ENCODE data around the gene AFF4.
"Not testable (repeated sequence)": the region's sequence is repeated elsewhere in the genome, so short reads cannot be mapped to it uniquely, and the experiment has no call there.

AFF4 gene, protein sequence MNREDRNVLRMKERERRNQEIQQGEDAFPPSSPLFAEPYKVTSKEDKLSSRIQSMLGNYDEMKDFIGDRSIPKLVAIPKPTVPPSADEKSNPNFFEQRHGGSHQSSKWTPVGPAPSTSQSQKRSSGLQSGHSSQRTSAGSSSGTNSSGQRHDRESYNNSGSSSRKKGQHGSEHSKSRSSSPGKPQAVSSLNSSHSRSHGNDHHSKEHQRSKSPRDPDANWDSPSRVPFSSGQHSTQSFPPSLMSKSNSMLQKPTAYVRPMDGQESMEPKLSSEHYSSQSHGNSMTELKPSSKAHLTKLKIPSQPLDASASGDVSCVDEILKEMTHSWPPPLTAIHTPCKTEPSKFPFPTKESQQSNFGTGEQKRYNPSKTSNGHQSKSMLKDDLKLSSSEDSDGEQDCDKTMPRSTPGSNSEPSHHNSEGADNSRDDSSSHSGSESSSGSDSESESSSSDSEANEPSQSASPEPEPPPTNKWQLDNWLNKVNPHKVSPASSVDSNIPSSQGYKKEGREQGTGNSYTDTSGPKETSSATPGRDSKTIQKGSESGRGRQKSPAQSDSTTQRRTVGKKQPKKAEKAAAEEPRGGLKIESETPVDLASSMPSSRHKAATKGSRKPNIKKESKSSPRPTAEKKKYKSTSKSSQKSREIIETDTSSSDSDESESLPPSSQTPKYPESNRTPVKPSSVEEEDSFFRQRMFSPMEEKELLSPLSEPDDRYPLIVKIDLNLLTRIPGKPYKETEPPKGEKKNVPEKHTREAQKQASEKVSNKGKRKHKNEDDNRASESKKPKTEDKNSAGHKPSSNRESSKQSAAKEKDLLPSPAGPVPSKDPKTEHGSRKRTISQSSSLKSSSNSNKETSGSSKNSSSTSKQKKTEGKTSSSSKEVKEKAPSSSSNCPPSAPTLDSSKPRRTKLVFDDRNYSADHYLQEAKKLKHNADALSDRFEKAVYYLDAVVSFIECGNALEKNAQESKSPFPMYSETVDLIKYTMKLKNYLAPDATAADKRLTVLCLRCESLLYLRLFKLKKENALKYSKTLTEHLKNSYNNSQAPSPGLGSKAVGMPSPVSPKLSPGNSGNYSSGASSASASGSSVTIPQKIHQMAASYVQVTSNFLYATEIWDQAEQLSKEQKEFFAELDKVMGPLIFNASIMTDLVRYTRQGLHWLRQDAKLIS

DNA sequence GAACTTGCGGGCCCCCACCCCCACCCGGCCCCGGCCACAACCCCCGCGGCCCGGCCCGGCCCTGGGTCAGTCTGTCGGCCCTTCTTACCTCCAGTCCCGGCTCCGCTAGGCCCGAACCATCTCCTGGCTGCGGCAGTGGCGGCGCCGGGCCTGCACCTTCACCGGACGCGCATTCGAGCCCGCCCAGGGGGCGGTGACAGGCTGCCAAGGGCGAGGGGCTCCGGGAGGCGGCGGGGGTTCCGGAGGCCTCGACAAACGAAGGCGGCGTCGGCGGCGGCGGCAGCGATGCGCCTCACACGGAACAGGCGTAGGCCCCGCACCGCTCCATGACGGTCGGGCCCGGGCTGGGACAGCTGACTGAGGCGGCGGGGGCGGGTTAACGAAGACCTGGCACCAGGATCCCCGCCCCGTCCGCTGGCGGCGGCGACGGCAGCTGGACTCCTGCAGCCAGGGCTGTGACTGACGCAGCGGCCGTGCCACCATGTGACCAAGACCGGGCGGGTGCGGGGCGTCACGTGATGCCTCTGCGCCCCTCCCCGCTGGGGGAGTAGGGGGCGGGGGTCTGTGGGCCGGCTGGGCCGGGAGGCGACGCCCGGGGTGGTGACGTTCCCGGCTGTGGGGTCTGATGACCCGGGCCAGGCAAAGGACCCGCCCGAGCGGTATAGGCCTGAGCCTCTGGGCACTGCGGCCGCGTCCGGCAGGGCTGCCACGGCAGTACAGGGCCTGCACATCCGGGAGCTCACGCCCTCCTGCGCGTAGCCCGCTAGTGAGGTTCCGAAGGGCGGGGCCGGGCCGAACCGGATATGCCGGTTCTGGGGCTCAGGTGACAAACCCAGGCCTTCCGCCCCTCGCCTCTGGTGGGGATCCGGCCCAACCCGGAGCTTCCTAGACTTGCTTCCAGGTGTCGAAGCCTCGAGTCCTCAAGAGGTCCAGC is at the start of gene AFF4:
AFF4 (minus strand) TSS at position 464 of the 934 bp plus-strand sequence. CDS start 26,445 bp downstream, outside the sequence.
- DNase-seq (ENCODE audit: low read depth): peak; percentile 92

DNA sequence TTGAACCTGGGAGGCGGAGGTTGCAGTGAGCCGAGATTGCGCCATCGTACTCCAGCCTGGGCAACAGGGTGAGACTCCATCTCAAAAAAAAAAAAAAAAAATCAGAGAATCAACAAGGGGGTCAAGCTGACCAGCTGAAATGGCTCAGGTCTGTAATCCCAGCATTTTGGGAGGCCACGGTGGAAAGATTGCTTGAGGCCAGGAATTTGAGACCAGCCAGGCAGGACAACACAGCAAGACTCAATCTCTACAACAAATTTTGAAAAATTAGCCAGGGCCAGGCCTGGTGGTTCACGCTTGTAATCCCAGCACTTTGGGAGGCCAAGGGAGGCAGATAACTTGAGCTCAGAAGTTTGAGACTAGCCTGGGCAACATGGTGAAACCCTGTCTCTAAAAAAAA is 45.0 kb upstream of the AFF4 start:
- DNase-seq (ENCODE audit: low read depth): not testable (repeated sequence)

DNA sequence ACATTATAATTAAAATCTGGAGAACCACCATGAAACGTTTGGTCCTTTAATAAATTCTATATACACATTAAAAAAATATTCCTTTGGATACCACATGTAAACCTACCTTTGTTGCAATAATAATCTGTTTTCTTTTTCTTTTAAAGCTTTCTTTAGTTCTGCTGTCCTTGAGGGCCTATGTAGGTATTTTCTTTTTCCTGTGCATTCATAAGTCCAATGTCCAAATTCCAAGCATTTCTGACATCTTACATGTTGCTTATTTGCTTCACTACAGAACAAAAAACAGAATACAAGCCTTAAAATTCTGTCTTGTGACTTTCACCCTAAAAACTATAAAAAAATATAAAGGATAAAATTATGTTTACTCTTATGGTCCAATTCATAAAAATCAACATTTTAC is 43.2 kb upstream of the AFF4 start:
- peak; percentile 46 for DNase-seq (ENCODE audit: low read depth)

DNA sequence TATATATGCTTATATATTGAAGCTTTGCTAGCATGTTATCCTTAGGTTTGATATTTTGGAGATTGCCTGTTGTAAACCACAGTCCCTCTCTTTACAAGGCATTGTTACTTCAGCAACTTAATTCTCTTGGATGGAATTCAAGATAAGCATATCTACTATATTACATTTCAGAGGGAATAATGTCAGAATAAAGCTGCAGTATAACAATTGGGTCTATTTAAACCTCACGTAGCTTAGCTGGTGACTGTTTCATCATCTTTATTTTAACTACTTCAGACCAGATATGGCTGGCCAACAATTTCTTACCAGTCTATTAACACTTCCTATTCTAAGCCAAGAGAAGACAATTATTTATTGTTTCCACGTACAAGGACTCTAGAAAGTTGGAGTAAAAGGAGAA is 35.8 kb upstream of the AFF4 start:
- no peak for DNase-seq (ENCODE audit: low read depth)

DNA sequence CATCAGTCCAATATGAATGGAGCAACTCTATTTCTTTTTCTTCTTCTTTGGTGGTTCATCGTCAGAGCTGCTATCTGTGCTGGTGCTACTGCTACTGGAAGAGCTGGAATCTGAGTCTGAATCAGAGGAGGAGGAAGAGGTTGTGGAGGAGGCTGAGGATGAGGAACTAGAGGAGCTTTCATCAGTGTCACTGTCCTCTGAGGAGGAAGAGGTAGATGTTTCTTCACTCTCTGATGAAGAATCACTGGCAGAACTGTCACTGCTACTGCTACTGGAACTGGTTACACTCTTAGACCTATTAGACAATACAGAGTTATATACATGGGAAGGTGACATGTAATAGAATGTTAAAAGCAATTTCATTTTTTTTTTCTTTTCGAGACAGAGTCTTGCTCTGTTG is 35.1 kb upstream of the AFF4 start:
- DNase-seq (ENCODE audit: low read depth): no peak

DNA sequence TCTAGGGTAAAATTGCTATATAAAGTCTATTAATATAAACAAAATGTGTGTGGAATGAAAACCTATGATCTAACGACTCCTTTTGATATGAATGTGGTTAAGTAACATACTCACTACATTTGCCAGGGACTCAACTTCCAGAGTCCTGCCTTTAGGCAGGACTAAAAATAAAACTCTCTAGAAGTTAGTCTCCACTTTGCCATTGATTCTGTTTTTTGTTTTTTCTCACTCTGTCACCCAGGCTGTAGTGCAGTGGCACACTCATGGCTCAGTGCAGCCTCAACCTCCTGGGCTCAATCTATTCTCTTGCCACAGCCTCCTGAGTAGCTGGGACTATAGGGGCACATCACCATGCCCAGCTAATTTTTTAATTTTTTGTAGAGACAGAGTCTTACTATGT is 32.9 kb upstream of the AFF4 start:
- no peak for DNase-seq (ENCODE audit: low read depth)

DNA sequence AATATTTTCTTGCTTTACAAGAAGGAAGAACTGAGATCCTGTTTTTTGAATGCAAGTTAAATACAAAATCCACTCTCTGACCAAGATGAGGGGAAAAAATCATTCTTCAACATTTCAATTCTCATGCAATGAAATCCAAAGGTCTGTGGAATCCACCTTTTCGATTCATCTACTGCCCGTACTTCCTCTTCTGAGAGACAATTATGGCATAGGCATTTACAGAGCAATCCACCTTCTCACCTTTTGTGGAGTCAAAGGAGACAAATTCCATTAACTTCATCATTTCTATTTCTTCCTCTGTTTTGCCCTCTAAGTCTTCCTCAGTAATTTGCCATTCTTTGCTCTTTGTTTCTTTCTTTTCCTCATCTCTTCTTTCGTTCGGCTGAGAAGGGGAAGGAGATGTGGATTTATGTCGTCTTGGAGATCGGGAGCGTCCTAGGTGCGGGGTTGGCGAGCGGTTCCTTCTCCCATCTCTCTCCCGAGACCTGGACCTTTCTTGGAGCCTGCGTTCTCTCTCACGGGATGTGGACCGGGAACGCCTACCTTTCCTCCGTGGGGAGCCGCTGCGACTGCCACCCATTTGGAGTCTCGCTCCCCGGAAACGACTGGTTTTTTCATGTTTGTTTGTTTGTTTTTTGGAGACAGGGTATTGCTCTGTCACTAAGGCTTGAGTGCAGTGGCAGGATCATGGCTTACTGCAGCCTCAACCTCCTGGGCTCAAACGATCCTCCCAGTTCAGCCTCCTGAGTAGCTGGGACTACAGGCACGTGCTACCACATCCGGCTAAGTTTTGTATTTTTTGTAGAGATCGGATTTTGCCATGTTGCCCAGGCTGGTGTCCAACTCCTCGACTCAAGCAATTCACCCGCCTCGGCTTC is 24.3 kb upstream of the AFF4 start:
- DNase-seq (ENCODE audit: low read depth): no peak

DNA sequence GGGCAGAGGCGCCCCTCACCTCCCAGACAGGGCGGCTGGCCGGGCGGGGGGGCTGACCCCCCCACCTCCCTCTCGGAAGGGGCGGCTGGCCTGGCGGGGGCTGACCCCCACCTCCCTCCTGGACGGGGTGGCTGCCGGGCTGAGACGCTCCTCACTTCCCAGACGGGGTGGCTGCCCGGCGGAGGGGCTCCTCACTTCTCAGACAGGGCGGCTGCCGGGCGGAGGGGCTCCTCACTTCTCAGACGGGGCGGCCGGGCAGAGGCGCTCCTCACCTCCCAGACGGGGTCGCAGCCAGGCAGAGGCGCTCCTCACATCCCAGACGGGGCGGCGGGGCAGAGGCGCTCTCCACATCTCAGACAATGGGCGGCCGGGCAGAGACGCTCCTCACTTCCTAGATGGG is 19.5 kb upstream of the AFF4 start:
- not testable (repeated sequence) for DNase-seq (ENCODE audit: low read depth)

DNA sequence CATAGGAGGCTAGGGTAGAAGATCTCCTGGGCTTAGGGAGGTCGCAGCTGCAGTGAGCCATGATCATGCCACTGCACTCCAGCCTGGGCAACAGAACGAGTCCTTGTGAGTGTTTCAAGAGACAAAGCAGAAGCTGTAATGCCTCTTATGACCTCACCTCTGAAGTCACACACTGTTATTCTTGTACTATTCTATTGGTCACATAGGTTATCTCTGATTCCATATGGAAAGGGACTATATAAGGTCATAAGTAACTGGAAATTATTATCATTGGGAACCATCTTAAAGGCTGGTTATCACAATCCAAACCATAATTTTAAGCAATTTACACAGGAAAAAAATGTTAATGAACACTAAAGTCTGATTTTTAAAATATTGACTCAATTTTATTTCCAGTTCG is 17.9 kb upstream of the AFF4 start:
- no peak for DNase-seq (ENCODE audit: low read depth)

DNA sequence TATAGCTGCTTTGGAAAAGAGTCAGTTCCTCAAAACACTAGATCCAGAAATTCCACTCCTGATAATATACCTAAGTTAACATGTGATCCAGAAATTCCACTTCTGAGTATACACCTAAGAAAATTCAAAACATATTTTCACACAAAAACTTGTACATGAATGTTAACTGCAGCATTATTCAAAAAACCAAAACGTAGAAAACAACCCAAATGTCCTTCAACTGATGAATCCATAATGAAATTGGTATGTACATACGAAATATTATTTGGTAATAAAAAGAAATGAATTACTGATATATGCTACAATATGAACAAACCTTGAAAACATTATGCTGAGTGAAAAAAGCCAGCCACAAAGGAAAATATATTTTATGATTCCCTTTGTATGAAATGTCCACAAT is 16.5 kb upstream of the AFF4 start:
- DNase-seq (ENCODE audit: low read depth): no peak

DNA sequence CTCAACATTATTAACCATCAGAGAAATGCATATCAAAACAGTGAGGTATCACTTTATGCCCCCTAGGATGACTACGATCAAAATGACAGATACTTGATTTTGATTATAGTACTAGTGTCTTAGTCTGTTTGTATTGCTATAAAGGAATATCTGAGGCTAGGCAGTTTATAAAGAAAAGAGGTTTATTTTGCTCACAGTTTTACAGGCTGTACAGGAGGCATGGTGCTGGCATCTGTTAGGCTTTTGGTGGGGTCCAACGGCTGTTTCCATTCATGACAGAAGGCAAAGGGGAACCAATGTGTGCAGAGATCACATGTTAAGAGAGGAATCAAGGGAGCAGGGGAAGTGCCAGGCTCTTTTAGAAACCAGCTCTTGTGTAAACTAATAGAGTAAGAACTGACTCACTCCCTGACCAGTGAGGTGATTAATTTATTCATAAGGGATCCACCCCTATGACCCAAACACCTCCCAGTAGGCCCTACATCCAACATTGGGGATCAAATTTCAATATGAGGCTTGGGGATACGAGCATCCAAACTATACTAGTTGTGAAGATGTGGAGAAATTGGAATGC is 16.0 kb upstream of the AFF4 start:
- DNase-seq (ENCODE audit: low read depth): peak; percentile 60

DNA sequence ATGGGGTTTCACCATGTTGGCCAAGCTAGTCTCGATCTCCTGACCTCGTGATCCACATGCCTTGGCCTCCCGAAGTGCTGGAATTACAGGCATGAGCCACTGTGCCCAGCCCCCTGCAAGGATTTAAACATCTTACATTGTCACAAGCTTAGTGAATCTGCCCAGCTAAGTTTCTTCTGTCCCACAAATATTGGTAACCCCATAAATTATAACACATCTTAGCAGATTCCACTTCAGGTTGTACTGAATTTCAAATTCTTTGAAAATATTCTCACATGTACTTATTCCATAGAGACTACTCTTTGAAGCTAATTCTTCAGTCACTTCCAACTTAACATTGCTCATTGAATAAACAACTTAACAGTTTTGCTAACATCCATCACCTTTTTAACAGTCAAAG is 13.4 kb upstream of the AFF4 start:
- no peak for DNase-seq (ENCODE audit: low read depth)

DNA sequence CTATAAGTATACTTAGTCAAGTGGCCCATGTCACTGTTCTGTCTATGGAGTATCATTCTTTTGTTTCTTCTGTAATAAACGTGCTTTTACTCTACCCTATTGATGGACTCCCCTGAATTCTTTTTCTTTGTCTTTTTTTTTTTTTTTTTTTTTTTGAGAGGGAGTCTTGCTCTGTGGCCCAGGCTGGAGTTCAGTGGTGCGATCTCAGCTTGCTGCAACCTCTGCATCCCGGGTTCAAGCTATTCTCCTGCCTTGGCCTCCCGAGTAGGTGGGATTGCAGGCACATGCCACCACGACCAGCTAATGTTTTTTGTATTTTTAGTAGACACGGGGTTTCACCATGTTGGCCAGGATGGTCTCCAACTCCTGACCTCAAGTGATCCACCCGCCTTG is 9.0 kb upstream of the AFF4 start:
- not testable (repeated sequence) for DNase-seq (ENCODE audit: low read depth)

DNA sequence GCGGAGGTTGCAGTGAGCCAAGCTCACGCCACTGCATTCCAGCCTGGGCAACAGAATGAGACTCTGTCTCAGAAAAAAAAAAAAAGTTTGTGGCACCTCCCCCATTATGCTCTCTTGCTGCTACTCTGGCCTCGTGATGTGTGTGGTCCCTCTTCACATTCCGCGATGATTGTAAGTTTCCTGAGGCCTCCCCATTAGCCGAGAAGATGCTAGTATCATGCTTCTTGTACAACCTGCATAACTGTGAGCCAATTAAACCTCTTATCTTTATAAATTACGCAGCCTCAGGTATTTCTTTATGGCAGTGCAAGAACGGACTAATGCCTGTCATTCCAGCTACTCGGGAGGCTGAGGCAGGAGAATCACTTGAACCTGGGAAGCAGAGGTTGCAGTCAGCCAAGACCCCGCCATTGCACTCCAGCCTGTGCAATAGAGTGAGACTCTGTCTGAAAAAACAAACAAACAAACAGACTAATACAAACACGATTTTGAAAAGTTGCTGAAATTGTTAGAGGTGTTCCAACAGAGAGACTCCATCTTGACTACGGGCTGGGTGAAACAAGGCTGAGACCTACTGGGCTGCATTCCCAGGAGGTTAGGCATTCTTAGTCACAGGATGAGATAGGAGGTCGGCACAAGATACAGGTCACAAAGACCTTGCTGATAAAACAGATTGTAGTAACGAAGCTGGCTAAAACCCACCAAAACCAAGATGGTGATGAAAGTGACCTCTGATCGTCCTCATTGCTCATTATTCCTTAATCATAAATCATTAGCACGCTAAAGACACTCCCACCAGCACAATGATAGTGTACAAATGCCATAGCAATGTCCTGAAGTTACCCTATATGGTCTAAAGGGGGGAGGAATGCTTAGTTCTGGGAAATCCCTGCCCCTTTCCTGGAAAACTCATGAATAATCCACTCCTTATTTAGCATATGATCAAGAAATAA is 8.3 kb upstream of the AFF4 start:
- DNase-seq (ENCODE audit: low read depth): peak; percentile 74

DNA sequence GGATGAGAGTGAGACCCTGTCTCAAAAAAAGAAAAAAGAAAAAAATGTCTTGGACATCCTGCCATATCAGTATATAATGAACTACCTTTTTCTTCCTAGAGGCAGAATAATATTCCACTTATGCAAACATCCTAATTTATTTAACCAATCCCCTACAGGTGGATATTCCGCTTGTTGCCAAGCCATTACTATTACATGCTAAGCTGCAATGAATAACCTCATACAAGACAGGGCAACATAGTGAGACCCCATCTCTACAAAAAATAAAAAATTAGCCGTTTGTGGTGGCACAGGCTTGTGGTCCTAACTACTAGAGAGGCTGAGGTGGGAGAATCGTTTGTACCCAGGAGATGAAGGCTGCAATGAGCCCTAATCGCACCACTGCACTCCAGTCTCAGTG is 1.7 kb upstream of the AFF4 start:
- DNase-seq (ENCODE audit: low read depth): no peak

DNA sequence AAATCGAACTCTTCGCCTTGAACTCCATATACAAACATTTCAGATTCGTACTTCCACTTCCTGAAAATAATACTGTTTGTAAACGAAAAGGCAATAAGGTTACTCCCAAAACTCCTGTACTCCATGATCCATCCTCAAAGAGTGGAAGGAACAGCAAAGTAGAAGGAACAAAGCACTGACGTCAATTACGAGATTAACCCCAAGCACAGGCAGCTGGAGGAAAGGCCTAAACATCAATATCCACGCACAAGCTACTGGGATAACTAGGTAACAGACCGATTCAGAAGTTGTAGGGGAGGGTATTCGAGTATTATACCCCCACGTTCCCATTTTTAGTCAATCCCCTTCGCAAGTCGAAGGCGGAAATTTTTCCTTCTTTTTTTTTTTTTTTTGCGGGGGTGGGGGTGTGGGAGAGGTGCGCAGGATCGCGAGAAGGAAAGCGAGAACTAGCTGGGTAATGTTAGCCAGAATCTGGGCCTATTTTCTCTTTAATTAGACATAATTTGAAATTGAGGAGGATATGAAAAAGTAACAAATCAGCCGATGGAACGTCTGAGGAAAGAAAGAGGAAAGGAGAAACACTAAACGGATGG is 909 bp downstream of the AFF4 start:
- peak; percentile 78 for DNase-seq (ENCODE audit: low read depth)

DNA sequence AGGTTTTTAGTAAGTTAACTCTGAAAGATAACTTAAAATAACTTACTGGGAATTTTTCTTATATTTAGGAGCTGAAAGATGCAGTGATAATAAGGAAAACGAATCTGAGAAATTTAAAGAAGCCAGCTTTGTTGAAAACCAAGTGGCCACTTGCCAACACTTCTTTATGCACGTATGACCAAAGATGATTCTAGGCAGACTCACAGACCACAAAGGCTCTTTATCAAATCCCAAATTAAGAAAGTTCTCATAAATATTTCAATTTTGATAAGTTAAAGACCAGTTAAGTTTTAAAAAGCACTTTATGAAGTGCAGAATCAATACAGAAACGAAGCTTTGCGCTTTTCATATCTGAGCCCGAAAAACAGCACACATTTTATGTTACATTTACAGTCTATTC is 1.5 kb downstream of the AFF4 start:
- DNase-seq (ENCODE audit: low read depth): peak; percentile 73

DNA sequence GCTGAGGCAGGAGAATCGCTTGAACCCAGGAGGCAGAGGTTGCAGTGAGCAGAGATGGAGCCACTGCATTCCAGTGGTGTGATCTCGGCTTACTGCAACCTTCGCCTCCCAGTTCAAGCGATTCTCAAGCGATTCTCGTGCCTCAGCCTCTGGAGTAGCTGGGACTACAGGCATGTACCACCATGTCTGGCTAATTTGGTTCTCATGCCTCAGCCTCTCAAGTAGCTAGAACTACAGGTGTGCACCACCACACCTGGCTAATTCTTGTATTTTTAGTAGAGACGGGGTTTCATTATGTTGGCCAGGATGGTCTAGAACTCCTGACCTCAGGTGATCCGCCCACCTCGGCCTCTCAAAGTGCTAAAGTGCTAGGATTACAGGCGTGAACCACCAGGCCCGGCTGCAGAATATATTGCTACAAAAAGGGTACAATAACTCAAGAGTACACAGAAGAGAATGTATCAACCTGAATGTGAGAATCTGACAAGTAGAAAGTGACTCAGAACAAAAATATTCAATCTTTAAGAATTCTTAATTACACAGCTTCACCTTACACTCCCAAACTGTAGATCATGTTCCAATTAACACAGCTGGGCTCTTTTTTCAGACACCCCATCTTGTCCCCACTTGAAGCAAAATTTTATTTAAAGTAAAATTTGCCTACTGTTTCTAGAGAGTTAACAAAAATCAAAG is 2.2 kb downstream of the AFF4 start:
- peak; percentile 15 for DNase-seq (ENCODE audit: low read depth)

Measured in amniotic epithelial cell (primary cell).